ENCODE results near the gene BAMBI.

Gene BAMBI

DNA sequence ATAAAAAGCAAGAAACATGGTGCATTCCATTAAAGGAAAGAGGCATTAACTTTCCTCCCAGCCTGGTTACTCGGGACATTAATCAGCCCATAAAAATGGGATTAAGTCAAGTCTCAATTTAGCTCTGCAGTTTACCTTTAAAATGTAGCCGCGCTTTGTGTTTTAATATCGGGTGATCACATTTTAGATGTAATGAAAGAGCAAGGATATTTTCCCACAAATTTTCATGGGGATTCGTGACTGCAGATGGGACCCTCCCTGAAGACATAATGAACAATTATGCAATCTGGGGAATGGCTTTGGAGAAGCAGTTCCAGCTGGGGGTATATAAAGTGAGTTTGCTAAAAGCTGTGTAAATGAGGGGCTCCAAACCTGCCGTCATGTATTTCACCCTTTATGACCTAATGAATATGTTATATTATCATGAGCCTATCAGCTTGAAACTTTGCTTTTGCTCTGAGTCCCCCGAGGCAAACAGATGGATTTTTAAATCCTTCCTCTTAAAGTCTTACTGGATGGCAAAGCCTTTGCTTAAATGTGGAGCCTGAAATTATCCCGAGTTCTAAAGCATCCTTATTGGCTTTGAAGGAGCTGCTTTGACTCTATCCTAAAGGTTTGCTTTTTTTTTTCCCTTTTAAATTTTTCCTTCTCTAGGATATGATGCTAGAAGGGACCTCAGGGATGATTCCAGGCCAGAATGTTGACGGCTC is 31.8 kb downstream of the BAMBI start:
- DNase-seq, result no peak

DNA sequence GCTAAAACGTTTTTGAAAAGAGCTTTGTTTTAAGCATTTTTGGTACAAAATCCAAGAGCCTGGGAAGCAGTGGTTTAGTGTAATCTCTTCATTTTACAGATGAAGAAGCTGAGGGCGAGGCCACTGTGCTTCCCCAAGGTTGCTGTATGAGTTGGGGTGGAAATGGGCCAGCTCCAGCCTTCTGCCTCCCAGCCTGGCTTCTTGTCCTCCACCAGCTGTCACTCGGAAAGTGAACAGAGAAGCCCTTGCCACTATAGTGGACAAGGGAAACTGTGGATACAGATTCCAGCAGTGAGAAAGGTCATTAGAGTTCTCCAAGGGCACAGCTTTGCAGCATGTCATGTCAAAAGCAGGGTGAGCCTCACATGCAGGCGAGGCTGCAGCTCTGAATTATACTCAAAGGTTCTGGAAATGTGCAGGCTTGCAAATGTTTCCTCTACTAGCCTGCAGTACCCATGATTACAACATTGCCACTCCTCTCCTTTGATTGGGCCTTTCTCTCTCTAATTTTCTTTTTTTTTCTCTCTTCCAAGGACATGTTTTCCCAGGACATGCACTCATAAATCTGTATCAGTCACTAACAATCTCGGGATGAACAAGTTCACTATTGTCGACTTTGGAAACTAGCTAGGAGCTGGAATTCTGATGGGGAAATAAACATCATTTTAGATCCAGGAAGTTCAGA is 33.0 kb downstream of the BAMBI start:
- DNase-seq, result no peak

DNA sequence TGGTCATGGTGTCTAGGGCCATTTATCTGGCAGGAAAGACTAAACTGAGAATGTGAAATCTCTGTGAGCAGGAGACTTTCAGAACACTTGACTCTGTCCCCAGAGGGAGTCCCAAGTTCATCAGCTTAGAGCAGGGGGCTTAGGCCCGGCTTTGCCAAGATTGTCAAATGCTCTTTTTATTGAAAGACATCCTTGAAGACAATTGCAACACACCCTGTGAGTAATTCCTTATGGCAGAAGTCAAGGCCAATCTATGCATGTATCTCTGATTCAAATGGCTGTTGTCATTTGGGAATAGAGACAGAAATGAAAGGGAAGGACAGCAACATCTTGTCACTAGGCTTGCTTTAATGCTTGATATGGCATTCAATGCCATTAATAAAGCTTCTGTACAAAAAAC is 33.7 kb downstream of the BAMBI start:
- DNase-seq, result no peak

DNA sequence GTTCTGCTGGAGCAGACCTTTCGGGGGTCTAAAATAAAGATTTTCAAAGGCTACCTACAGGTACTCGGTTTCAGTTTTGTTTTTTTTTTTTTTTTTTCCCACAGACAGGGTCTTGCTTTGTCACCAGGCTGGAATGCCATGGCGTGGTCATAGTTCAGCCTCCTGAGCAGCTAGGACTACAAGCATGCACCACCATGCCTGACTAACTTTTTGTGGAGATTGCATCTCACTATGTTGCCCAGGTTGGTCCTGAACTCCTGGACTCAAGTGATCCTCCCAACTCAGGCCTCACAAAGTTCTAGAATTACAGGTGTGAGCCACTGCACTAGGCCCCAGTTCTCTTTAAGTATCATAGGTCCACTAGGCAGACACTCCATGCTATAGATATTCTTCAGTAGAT is 34.5 kb downstream of the BAMBI start:
- no peak for DNase-seq

DNA sequence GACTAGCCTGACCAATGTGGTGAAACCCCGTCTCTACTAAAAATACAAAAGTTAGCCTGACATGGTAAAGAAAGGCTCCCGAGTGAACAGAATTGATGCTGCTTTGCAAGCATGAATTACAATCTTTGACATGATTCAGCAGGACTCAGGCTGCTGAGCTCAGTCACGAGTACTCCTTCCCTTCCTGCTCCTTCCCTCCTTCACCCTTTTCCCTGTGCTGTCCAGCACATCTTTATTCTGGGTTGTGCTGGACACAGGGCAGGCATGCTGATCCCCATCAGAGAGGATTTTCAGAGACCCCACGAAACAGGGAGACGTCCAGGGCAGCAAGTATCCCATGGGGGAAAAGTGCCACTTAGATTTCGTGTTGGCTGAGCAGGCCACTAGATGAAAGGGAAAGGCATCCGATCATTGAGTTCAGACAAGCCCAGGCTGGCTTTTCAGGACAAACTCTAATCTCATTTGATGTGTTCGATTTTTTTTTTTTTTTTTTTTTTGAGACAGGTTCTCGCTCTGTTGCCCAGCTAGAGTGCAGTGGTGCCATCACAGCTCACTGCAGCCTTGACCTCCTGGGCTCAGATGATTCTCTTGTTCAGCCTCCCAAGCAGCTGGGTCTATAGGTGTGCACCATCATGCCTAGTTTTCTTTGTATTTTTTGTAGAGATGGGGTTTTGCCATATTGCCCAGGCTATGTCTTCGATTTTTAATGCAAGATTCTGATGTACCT is 36.5 kb downstream of the BAMBI start:
- no peak for DNase-seq

DNA sequence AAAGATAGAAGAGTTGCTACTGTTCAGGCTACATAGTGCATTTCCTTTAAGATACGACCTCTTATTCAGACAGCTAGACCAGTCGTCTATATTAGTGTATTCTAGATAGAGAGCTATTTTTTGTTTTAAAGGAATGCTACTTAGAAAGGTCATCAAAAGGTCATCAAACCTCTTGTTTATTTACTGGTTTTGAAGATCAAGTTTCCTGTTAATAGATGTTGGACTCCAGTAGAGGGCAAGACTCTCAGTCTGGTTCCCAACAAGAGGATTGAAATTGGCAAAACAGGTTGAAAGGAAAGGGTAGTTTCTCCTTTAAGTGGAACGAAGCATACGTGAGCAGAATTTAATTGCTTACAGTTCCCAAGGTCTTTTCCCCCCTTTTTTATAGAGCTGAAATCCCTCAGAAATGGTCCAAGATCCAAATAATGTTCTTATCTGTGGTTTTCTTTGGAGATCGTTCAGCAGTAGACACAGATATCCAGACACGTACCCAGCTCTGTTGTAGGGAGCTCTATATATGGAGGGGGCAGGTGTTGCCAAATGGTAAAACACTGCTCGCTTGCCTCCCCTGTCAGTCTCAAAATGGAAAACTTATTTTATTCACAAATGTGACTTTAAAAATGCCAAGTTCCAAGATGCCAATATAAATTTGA is 37.2 kb downstream of the BAMBI start:
- DNase-seq, result no peak

DNA sequence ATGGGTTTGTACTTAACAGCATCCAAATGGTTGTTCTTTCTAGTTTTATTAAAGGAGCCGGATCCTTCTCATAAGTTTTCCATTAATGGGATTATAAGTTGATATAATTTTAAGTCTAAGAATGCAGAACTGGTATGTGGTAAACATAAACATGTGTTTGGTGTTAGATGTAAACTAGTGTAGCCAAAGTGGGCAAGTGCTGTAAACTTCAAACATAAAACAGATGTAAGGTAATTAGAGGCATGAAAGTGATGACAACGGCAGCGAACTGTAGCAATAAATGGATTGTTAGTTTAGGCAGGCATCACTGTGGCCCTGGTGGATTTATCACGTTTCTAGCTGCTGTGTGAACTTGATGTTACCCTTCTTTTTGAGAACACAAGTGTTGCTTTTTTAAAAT is 37.9 kb downstream of the BAMBI start:
- no peak for DNase-seq

DNA sequence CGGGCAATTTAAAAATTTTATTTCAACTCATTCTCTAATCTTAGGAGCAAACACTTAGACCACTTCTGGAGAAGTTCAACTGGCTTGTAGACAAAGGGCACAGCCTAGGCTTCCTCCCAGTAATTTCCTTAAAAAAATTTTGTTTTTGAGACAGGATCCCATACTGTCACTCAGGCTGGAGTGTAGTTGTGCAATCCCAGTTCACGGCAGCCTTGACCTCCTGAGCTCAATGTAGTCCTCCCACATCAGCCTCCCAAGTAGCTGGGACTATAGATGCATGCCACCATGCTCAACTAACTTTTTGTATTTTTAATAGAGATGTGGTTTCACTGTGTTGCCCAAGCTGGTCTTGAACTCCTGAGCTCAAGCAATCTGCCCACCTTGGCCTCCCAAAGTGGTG is 38.4 kb downstream of the BAMBI start:
- no peak for DNase-seq

DNA sequence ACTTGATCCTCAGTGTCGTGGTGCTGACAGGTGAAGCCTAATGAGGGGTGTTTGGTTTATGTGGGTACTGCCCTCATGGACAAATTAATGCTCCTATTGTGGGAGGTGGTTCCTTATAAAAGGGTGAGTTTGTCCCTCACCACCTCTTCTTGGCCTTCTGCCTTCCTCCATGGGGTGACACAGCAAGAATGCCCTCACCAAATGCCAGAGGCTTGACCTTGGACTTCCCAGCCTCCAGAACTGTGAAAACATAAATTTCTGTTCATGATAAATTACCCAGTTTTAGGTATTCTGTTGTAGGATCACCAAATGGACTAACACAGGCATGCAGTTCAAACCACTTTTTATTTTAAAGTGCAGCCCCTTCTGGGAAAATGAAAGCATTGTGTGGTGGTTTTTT is 39.4 kb downstream of the BAMBI start:
- DNase-seq, result no peak

DNA sequence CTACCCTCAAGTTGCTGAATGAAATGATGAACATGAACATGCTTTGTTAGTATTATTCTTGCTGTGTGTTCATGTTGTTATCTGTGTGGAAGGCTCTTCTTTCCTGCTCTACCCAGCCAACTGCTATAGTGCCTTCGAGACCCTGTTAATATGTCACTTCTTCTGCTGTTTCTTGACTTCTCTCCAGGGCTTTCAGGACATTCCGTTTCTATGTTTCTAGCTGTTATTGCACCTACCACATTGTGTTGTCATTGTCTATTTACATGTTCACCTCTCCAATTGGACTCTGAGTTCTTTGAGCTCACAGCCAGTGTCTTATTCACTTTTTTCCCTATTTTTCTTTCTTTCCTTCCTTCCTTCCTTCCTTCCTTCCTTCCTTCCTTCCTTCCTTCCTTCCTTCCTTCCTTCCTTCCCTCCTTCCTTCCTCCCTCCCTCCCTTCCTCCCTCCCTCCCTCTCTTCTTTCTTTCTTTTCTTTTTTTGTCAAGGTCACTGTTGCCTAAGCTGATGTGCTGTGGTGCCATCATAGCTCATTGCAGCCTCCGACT is 40.4 kb downstream of the BAMBI start:
- DNase-seq, result no peak

DNA sequence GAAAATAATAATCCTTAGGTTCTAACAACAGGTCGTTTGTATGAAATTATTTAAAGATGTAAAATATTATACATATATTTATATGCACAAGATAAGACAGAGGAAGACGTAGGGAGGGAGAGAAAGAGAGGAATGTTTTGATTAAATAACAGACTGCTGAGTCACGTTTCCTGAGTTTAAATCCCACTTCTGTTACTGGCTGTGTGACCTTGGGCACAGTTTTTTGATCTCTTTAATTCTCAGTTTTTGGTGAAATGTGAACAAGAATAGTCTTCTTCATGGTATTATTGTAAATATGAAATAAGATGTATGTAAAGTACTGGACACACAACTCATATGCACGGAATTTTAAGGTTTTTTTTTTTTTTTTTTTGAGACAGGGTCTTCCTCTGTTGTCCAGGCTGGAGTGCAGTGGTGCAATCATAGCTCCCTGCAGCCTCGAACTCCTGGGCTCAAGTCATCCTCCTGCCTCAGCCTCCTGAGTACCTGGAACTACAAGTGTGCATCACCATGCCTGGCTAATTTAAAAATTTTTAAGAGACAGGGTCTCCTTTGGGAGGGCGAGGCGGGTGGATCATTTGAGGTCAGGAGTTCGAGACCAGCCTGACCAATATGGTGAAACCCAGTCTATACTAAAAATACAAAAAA is 42.6 kb downstream of the BAMBI start:
- DNase-seq, result no peak

DNA sequence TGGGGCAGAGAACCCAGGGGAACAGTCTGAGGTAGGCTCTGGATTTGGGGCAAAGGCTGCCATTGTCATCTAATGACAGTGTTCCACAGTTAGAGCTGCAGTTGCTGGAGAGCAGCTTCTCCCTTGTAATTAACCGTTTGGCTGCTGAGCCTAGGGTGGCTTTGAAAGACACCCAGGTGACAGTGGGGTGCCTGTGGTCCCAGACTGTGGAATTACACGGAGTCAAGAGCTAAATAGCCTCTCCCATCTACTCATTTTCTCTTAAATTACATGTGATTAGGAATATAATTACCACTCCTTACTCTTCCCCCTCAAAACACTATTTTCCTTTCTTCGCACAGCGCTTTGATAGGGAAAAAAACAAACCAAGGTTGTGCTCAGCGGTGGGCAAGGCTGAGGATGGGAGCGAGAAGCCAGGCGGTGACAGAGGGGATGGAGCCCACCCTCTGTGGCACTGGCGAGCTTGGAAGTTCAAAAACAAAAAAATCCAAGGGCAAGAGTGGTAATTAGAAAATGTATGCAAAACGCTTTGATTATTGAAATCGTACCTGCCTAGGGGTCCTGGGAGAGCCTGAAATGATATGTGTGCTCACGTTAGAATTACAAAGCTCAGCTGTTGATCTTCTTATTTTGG is 44.1 kb downstream of the BAMBI start:
- DNase-seq, result no peak

DNA sequence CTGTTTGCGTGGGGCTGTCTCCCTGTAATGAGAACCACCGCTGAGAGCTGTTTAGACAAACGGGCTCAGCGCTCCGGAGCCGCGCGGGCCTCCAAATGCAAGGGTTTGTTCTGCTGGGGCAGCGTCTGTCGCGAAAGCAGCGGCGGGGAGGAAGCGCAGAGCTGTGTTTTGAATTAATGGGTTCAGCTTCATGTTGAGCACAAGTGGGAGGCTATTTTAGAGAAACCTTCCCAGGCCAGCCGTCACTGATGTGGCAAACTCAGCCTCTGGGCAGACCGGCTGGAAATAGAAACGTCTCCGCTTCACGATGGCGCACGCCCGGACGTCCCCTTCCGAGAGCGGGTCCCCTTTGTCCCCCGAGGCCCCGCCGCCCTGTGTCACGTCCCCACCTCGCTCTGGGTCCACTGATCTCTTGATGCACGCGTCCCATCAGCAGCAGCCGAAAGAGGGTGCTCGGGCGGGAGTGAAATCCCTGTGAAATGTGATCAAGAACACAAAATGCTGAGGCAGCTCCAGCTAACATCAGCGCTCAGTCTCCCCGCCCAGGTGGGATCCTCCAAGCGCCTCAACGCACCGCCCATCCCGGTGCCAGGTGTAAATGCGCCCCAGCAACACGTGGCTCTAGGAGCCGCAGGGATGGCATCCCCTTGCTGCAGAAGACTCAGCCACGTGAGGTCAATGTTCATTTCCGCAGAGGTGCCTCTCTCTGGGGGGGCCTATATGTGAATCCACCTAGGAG is 44.9 kb downstream of the BAMBI start:
- no peak for DNase-seq

DNA sequence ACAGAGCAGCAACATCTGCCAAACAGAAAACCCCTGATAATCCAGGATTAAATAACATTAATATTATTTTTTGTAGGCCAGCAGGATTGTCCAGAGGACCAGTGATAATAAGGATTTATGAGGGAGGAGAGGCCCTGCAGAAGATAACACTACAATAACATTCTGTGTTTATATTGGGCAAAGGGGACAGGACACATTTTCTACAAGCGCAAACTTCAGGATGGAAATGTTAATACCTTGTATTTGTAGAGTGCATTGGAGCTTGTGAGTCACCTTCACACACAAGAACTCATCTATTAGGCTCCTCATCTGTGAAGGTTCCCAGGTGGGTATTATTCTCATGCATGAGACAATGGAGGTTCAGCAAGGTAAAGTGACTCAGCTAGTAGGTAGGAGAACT is 51.0 kb downstream of the BAMBI start:
- no peak for DNase-seq

DNA sequence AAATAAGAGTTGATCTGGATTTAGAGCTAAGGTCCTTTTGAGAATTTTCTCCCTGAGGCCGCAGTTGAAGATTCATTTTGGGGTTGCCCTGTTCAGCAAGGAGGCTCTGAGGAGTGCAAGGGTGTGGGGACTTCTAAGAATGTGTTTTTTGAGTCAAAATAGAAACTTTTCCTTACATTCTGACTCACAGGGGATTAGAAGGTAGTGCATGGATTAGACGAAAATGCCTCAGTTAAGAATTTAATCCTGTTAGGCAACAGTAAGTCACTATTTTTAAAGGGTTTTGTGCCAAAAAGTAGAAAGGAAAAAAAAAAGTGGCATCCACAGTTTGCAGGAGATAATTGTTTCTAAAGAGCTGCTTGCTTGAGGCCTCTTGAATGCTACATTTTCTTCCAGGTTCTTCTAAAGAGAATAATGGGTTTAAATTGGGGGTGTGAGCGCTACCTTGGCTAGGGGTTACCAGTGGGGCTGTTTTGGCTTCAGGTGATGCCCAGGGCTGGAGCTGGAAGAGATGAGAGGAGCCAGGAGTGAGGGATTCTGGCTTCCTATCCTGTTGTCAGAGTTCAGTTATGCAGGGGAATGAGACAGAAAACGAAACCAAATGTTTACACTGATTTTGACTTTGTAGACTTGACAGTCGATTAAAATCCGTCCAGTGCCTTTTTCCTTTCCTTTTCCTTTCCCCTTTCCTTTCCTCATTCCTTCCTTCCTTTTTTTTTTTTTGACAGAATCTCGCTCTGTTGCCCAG is 52.9 kb downstream of the BAMBI start:
- no peak for DNase-seq

DNA sequence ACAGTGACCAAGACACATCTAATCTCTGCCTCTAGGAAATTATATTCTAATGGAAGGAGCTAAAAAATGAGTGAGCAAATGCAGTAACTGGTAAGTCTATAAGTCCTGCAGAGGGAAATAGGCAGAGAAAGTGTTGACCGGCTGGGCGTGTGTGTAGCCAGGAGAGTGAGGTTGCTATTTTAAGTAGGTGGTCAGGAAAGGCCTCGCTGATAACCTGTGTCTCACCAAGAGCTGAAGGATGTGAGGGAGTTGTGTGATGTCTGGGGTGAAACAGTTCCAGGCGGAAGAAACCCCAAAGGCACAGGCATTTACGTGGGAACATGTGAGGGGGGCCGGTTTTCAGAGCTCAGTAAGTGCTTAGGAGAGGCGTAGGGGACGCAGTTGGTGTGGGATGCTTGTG is 54.8 kb downstream of the BAMBI start:
- DNase-seq, result no peak

Measured in stimulated activated naive CD4-positive, alpha-beta T cell (primary cell).